LNCAP (cell line): ENCODE results near the gene NKAIN4.

Experiments used
- TF ChIP-seq, protein P1 (sequence below): fragments of 450-650 bp; IDR thresholded peaks from 2 replicates; pipeline ENCODE4 v1.5.1; 2017; ENCODE audit warnings: mild to moderate bottlenecking

The NKAIN4 gene

DNA sequence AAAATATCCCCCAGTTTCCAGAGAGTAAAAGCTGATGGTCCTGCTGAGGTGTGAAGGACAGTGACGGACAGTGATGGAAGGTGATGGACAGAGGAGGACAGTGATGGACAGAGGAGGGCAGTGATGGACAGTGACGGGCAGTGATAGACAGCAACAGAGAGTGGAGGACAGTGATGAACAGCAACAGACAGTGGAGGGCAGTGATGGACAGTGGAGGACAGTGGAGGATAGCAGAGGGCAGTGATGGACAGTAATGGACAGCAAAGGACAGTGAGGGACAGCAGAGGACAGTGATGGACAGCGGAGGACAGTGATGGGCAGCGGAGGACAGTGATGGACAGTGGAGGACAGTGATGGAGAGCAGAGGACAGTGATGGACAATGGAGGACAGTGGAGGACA, 2.7 kb upstream of the NKAIN4 start:
- TF ChIP-seq, protein P1, sequence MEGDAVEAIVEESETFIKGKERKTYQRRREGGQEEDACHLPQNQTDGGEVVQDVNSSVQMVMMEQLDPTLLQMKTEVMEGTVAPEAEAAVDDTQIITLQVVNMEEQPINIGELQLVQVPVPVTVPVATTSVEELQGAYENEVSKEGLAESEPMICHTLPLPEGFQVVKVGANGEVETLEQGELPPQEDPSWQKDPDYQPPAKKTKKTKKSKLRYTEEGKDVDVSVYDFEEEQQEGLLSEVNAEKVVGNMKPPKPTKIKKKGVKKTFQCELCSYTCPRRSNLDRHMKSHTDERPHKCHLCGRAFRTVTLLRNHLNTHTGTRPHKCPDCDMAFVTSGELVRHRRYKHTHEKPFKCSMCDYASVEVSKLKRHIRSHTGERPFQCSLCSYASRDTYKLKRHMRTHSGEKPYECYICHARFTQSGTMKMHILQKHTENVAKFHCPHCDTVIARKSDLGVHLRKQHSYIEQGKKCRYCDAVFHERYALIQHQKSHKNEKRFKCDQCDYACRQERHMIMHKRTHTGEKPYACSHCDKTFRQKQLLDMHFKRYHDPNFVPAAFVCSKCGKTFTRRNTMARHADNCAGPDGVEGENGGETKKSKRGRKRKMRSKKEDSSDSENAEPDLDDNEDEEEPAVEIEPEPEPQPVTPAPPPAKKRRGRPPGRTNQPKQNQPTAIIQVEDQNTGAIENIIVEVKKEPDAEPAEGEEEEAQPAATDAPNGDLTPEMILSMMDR: no peak

DNA sequence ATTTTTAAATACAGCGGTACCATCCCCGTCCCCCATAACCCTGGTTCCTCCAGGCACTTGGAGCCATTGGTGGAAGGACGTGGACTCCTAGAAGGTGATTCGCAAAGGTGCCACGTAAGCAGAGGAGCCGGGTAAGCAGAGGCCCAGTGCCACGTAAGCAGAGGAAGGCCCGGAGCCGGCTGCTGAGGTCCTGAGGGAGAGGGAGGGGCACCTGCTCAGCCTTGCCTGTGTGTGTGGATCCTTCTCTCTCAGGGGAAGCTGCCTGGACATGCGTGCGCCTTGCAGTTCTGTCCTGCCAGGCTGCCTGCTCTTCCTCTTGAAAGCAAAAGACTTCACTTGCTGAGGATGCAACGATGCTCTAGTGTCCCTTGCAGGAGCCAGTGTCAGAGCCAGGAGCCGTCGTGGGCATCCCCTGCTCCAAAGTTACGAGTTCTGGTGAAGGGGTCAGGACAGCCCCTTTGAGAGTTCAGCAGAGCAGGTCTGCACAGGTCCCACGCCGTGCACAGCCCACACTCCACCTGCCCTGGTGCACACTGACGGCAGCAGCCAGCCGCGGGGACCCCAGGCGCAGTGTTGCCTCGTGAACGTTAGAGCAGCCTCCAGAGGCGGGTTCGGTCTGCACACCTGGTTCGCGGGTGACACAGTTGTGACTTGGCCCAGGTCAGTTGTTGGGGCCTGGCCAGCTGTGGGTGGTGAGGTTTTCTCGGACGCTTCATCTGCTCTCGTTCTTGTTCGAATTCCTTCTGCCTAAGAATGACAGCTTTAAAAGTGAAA, 1.9 kb upstream of the NKAIN4 start:
- TF ChIP-seq, protein P1: no peak

DNA sequence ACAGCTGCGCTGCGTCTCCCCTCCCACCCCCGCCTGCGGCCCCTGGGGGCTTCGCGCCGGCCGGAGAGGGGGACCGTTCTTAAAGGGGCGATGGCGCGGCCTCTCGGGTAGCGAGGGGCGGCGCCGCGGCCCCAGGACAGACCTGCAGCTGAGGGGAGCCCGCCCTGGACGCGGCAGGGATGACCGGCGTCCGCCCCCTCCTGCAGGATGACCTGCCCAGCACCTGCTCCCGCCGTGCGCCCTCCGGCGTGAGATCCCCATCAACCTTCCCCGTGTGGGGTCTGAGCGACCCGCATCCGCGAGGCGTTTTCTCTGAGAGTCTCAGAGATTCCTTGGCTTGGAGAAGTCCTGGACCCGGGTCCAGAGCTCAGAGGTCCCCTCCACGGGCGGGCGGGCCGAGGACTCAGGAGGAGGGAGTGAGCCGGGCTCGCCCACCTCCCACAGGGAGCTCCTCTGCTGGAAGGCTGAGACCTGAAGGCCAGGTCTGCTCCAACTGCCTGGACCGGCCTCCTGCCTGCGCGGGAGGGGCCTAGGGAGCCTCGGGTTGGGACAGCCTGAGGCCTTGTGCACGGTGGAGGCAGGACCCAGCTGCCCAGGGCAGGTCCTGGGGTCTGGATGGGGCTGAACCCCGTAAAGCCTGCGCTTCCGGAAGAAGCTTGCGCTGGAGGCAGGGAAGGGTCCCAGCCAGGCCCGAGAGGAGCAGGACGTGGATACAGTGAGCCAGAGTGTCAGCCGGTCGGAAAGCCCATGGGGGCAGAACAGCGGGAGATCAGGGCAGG, 532 bp upstream of the NKAIN4 start:
- TF ChIP-seq, protein P1: no peak

DNA sequence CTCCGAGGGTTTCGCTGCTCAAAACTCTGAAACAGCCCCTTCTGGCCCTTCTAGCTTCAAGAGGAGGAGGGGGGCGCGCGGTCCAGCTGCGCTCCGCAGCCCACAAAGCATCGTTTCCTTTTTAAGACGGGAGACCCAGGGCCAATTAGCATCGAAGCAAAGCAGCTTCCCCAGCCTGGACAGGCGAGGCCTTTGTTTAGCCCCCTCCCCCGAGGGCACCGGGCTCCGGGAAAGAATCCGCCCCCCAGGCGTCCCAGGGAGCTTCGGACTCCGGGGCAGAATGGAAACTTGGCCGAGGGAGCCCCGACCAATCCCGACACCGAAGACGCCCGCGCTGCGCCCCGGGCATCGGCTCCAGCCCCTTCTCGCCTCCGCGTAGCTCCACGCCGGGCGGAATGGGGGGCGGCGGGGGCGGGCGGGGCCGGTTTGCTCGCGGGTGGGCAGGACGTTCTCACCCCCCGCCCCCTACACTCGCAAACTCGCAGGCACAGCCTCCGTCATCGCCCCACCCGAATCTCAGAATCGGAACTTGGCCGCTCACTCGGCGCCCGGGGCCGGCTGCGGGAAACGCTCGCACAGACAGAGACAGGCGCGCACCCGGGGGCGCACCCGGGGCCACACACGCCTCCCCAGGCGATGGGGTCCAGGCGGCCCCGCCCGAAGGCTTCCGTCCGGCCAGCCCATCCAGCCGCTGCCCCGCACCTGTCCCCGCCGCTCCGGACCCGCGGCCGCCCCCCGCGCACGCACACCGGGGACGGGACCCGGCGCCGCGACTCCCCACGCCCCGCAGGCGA, 628 bp downstream of the NKAIN4 start:
- TF ChIP-seq, protein P1: no peak

DNA sequence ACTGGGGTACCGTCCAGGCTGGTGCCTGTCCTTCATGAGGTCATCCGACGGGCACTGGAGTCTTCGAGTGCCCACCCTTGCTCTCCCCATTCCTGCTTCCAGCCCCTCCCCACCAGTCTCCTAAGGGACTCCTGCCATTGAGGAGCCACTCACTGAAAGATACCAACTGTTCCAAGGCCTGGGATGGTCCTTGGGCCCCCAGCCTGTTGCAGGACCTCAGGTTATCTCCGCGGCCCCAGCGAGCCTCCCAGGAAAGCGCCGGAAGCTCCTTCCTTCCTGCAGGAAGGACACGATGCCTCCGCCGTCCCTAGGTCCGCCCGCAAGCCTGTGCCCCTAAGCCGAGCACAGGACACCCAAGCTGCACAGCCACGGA, 1.2 kb downstream of the NKAIN4 start:
- TF ChIP-seq, protein P1: no peak

DNA sequence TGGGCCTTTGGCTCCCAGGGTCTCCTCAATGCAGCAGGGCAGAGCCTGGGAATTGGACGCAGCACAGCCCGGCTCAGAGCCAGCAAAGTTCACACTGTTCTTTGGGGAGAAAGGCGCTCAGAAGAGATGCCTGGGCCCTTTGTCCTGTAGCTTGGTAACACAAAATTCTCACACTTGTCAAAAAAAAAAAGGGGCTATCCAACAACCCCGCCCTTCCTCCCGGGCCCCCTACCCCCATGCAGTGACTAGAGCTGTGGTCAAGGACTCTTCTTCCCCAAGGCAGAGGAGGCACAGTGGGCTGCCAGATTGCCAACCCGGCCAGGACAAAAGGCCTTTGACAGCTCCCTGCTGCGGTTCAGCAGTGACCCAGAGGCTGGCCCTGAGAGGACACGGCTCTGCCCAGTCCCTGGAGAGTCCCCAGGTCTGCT, 2.0 kb downstream of the NKAIN4 start:
- TF ChIP-seq, protein P1: no peak

DNA sequence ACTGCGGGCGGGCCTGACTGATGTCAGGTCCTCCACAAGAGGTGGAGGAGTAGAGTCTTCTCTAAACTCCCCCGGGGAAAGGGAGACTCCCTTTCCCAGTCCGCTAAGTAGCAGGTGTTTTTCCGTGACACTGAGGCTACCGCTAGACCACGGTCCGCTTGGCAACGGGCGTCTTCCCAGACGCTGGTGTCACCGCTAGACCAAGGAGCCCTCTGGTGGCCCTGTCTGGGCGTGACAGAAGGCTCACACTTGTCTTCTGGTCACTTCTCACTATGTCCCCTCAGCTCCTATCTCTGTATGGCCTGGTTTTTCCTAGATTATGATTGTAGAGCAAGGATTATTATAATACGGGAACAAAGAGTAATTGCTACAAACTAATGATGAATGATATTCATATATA, 2.9 kb downstream of the NKAIN4 start:
- TF ChIP-seq, protein P1: 0 out of 2 replicates have a peak, but pooled peaks have one; percentile 12
